Lung (tissue), 12 donors: ENCODE data around the gene APOM. TPM values are rescaled to one million over a fixed set of nuclear protein-coding genes. Genes with fewer than 3 reads are reported as not detected.

Experiments used
- ATAC-seq: fragments of 200-7000 bp; cut with Tn5 transposase; one replicate; pipeline ENCODE4 v1.9.1; 2020; ENCODE audit warnings: moderate number of reproducible peaks; ENCODE audit not compliant: insufficient read depth, low FRiP score
- DNase-seq, 3 donors: peaks; one replicate each; pipeline ENCODE4 v3.0.0-alpha.2; 2013 to 2017
- H3K27ac ChIP-seq, 2 donors: one replicate each; pipeline ENCODE4 v1.5.1; 2013; ENCODE audit warnings: mild to moderate bottlenecking in 2 of 2, moderate library complexity in 2 of 2, control low read depth in 1 of 2, inconsistent platforms in 1 of 2, low read depth in 1 of 2, low read length in 1 of 2
- H3K27me3 ChIP-seq, 3 donors: one replicate each; pipeline ENCODE4 v1.5.1; 2013; ENCODE audit warnings: low read length in 2 of 3; ENCODE audit not compliant: control insufficient read depth in 3 of 3, insufficient read depth in 3 of 3
- H3K36me3 ChIP-seq, 4 donors: one replicate each; pipeline ENCODE4 v1.5.1; 2013; ENCODE audit warnings: low read length in 4 of 4, mild to moderate bottlenecking in 1 of 4, moderate library complexity in 1 of 4; ENCODE audit not compliant: control insufficient read depth in 4 of 4, insufficient read depth in 4 of 4
- H3K4me1 ChIP-seq, 5 donors: one replicate each; pipeline ENCODE4 v1.5.1; 2013; ENCODE audit warnings: low read length in 5 of 5, mild to moderate bottlenecking in 2 of 5, moderate library complexity in 1 of 5; ENCODE audit not compliant: control insufficient read depth in 5 of 5, insufficient read depth in 5 of 5
- H3K4me3 ChIP-seq: one replicate; pipeline ENCODE4 v1.5.1; 2013; ENCODE audit warnings: mild to moderate bottlenecking, control low read depth, moderate library complexity
- H3K9ac ChIP-seq, 2 donors: one replicate each; pipeline ENCODE4 v1.5.1; 2013; ENCODE audit warnings: low read length in 2 of 2, control low read depth in 1 of 2; ENCODE audit not compliant: insufficient read depth in 1 of 2
- H3K9me3 ChIP-seq, 4 donors: one replicate each; pipeline ENCODE4 v1.5.1; 2013; ENCODE audit warnings: low read length in 3 of 4, mild to moderate bottlenecking in 1 of 4, moderate library complexity in 1 of 4; ENCODE audit not compliant: control insufficient read depth in 4 of 4, insufficient read depth in 3 of 4
- WGBS, 2 donors: extraction: QIAGEN DNeasy Blood & Tissue Kit; methylation state at CpG; one replicate each; pipeline ENCODE4 v1.1.7; 2013; 5-methylcytosine and 5-hydroxymethylcytosine counted together
- polyA plus RNA-seq, 2 donors: library from polyadenylated mRNA; stranded (reverse); fragments of 200-250 nt; gene quantifications; one replicate each; pipeline ENCODE4 v1.2.1, GENCODE V29; 2013
- total RNA-seq, 2 donors: library from RNA; depleted of rRNA in 1 of 2; stranded (reverse); fragments of >200 nt in 1 of 2; gene quantifications; one replicate each; pipeline ENCODE4 v1.2.1, GENCODE V29; 2014 to 2021
- TF ChIP-seq, protein P1 (sequence below): IDR thresholded peaks from 2 replicates; pipeline ENCODE4 v1.5.1; 2012; ENCODE audit warnings: mild to moderate bottlenecking; ENCODE audit errors: control extremely low read depth, extremely low read depth
- donor health status: control.
- donor health status: control.
- donor health status: Bipolar disorder and iron deficiency.
- donor health status: healthy.
- donor health status: DM: yes; HTN: yes; CAD: no.

APOM gene
- total and polyA plus RNA-seq, 4 donors: 1.3 to 8.8 (median 2.3) TPM

DNA sequence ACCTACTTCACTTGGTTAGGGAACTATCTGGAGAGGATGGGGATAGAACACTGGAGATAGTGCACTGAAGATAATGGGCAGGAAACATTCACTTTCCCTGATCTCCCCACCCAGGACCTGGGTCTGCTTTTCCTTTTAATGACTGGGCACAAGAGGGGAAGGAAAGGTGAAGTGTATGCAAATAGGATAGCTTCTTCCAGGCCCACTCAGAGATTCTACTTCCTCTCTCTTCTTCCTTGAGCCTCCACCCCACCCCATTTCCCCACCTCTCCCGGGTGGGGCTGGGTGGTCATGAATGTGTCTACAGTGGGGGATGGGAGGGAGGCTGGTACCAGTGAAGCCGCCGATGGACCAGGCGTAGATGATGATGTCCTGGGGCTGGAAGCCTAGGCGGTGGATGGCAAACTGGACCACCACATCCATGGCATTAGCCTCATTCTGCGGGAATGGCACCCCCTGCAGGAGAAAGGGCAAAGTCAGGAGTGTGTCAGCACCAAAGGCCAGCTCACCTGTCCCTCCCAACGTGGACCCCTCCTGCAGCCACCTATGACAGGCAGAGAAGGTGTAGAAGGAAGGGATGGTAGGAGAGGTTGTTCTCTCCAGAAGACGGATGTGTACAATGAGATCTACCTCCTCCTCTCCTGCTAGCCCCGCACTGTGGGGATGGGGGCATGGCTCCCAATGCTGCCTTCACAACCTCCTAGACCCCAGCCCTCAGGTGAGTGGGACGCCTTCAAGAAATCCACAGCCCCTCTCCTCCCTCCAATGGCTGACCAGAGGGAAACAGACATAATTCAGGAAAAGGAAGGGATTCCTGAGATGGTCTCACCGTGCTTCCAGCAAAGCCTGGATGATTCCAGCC, 33.8 kb downstream of the APOM start:
- Histone ChIP-seq H3K27me3 (no peaks in the 10 kb centered on the region), H3K9ac (no peak overlapping the region), H3K4me1 (no peaks in the 10 kb centered on the region), H3K36me3 (peaks cover 22 to 63% (median 30%) of the 10 kb centered on the region in 4 donors), H3K4me3 (no peak overlapping the region), H3K27ac (no peak overlapping the region), H3K9me3 (no peaks in the 10 kb centered on the region)
- TF ChIP-seq, protein P1, sequence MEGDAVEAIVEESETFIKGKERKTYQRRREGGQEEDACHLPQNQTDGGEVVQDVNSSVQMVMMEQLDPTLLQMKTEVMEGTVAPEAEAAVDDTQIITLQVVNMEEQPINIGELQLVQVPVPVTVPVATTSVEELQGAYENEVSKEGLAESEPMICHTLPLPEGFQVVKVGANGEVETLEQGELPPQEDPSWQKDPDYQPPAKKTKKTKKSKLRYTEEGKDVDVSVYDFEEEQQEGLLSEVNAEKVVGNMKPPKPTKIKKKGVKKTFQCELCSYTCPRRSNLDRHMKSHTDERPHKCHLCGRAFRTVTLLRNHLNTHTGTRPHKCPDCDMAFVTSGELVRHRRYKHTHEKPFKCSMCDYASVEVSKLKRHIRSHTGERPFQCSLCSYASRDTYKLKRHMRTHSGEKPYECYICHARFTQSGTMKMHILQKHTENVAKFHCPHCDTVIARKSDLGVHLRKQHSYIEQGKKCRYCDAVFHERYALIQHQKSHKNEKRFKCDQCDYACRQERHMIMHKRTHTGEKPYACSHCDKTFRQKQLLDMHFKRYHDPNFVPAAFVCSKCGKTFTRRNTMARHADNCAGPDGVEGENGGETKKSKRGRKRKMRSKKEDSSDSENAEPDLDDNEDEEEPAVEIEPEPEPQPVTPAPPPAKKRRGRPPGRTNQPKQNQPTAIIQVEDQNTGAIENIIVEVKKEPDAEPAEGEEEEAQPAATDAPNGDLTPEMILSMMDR: no peak
- WGBS, 2 donors: 80 to 81% methylated on average over 11 of the region's 11 CpGs
- DNase-seq (no peak), ATAC-seq (no peak)

DNA sequence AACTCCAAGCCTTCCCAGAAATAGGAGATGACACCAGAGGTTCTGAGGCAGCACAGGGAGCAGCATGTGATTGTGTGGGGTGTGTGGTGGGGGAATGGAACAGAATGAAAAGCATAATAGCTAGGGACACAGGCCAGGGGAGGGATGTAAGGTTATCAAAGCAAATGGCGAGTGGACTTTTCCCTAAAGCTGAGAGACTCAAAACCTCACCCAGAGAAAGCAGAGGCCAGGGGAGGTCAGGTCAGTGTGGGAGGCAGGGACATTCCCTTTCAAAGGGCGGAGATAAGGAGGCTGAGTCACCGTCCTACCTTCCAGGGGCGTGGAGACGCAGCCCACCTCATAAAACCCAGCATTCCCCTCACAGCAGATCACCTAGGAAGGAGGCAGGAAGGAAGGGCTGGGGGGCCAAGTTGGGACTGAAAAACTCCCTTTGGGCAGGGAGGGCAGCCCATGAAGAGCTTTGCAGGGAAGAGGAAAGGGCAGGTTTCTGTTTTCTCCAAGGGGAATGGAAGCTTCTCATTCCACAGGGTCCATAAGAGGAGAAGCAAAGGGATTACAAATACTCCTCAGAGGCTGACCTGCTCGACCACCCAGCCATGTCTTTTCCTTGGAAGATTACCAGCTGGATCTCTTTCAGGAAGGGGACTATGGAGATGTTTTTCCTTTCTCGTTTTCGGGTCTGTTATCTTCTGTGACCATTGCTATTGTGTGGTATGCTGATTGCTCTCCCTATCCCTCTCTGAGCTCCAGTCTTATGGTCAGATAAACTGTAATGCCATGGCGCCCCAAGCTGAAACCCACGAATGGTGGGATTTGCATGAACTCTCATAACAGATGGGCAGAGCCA, 34.8 kb downstream of the APOM start:
- H3K4me1 ChIP-seq: no peaks in the 10 kb centered on the region
- H3K9me3 ChIP-seq: no peaks in the 10 kb centered on the region
- no peak overlapping the region for H3K9ac ChIP-seq
- TF ChIP-seq, protein P1: no peak
- no peak for ATAC-seq
- no peaks in the 10 kb centered on the region for H3K27me3 ChIP-seq
- DNase-seq: no peak
- no peak overlapping the region for H3K27ac ChIP-seq
- H3K4me3 ChIP-seq: no peak overlapping the region
- 78 to 87% methylated on average over 10 of the region's 10 CpGs for WGBS, 2 donors
- H3K36me3 ChIP-seq: peaks cover 23 to 69% (median 33%) of the 10 kb centered on the region in 4 donors

DNA sequence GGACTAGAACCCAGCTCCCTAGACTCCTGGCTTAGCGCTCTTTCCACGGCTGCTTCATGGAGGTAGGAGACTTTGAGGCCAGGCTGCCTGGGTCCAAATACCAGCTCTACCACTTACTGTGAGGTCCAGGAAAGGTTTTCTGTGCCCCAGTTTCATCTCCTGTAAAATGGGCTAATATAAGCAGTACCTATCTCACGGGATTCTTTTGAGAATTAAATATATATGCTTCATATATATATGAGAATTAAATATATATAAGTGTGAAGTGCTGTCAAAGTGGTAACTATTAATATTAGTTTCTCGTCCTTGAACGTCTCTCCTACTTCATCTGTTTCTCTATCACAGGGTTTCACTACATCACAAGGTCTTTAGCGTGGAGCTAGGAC, 35.4 kb downstream of the APOM start:
- Histone ChIP-seq H3K9ac (no peak overlapping the region), H3K27me3 (no peaks in the 10 kb centered on the region), H3K27ac (no peak overlapping the region), H3K4me1 (no peaks in the 10 kb centered on the region), H3K9me3 (no peaks in the 10 kb centered on the region), H3K4me3 (no peak overlapping the region), H3K36me3 (peaks cover 23 to 69% (median 34%) of the 10 kb centered on the region in 4 donors)
- TF ChIP-seq, protein P1: no peak
- 92 to 94% methylated on average over 6 of the region's 6 CpGs for WGBS, 2 donors
- ATAC-seq (no peak), DNase-seq (no peak)
